ENCODE measurements around the gene TIMP2. TPM values are rescaled to one million over a fixed set of nuclear protein-coding genes. Genes with fewer than 3 reads are reported as not detected.
A peak's percentile ranks its signal among the peaks of the same experiment; 100 is the strongest.

The TIMP2 gene
- total and polyA plus RNA-seq, 2 of the 13 experiments (the other 11 are each of a cell fraction or from before 2014, with no cell fraction given), result 3.8 to 8.5 TPM

GRCh38 chr17:78933025-78933958 is 8.1 kb upstream of the TIMP2 start (continued):
- TF ChIP-seq ZBTB40 (IDR thresholded peaks at IDR 0.05) (no peak), ZBTB40 (CRISPR knock-in tag; IDR thresholded peaks at IDR 0.05) (peak; percentile 61; the same call in 1 of the 2 replicates), ZNF512B (CRISPR knock-in tag; IDR thresholded peaks at IDR 0.05; ENCODE audit: borderline replicate concordance) (no peak), GABPA (IDR thresholded peaks at IDR 0.05; ENCODE audit: low read depth, low read length) (no peak), GABPA (CRISPR knock-in tag; IDR thresholded peaks at IDR 0.05; ENCODE audit: low read depth) (peak; percentile 26; the same call in 1 of the 2 replicates), KLF9 (CRISPR knock-in tag; IDR thresholded peaks at IDR 0.05; ENCODE audit: low read depth) (no peak), TFE3 (CRISPR knock-in tag; IDR thresholded peaks at IDR 0.05) (peak; percentile 58; the same call in 1 of the 2 replicates), ATF7 (IDR thresholded peaks at IDR 0.05) (peak; percentile 70), ATF7 (CRISPR knock-in tag; IDR thresholded peaks at IDR 0.05) (peak; percentile 33; the same call in 1 of the 2 replicates), FOSL2 (CRISPR knock-in tag; IDR thresholded peaks at IDR 0.05) (peak; percentile 98), TMF1 (CRISPR knock-in tag; IDR thresholded peaks at IDR 0.05; ENCODE audit: low read depth) (no peak), ZNF143 (CRISPR knock-in tag; IDR thresholded peaks at IDR 0.05) (0 out of 2 replicates have a peak, but pooled peaks have one; percentile 16), HNRNPUL1 (IDR thresholded peaks at IDR 0.05; ENCODE audit: low read depth, low read length) (no peak), SOX6 (IDR thresholded peaks at IDR 0.05) (no peak), SOX6 (CRISPR knock-in tag; IDR thresholded peaks at IDR 0.05) (0 out of 2 replicates have a peak, but pooled peaks have one; percentile 17)
